Cardiac septum (tissue), 1 donor: ENCODE results near the gene AGAP3. TPM values are rescaled to one million over a fixed set of nuclear protein-coding genes. Genes with fewer than 3 reads are reported as not detected.
A peak's percentile ranks its signal among the peaks of the same experiment; 100 is the strongest.

ENCODE experiments used
- DNase-seq: peaks from one replicate; pipeline ENCODE4 v3.0.0-alpha.2; 2020; ENCODE audit warnings: low spot score
- intact Hi-C: fragments of 100-400 bp; cut with DNase I; formaldehyde crosslinking; loops from one replicate; pipeline ENCODE4 v1.14.0; 2022
- total RNA-seq: library from RNA; stranded (reverse); fragmentation: NEBNext Ultra II Directional; extraction: Animal tissue kit (Norgen Biotek cat#: 25700); gene quantifications from one replicate; pipeline ENCODE4 v1.2.1, GENCODE V29; 2021
- donor health status: DM: no; HTN: no; CAD: no.

AGAP3 gene
- total RNA-seq, 1 donor from 2014 or later = 67.5 TPM

GRCh38 chr7:151056666-151057505, 29.4 kb upstream of the AGAP3 start:
- intact Hi-C loops = no loop called here
- DNase-seq = no peak

- no peak for DNase-seq
- intact Hi-C loops = no loop called here
These were observed 28.7 kb upstream of the AGAP3 start, which contains the start of gene CDK5 for GRCh38 chr7:151057506-151057988. CDK5 (minus strand) TSS chr7:151057897; CDS start chr7:151057848, 49 bp downstream.

- intact Hi-C loops = loop anchor here (2.0 kb wide), 1 partner anchor 29 kb away; the partner anchor contains the start of gene ABCB8
- DNase-seq = peak; percentile 99
These were observed 28.1 kb upstream of the AGAP3 start for GRCh38 chr7:151057989-151058780.

GRCh38 chr7:151058781-151059366, 27.4 kb upstream of the AGAP3 start:
- intact Hi-C loops = loop anchor here (1.0 to 2.0 kb wide), 2 partner anchors 21 to 30 kb away; partner anchors contain the start of genes ABCB8 and FASTK
- DNase-seq = no peak

- DNase-seq = peak; percentile 89
- intact Hi-C loops = loop anchor here (1.0 to 2.0 kb wide), 2 partner anchors 21 to 31 kb away; partner anchors contain the start of genes ABCB8 and FASTK
These were observed 26.7 kb upstream of the AGAP3 start, which contains the start of gene SLC4A2 for GRCh38 chr7:151059367-151060112. SLC4A2 (plus strand) TSS chr7:151059589; CDS start chr7:151061988, 2,399 bp downstream.

GRCh38 chr7:151060113-151060415, 26.2 kb upstream of the AGAP3 start:
- no peak for DNase-seq
- intact Hi-C loops = no loop called here

- DNase-seq = no peak
- intact Hi-C loops = no loop called here
These were observed 25.7 kb upstream of the AGAP3 start for GRCh38 chr7:151060416-151061212.

- intact Hi-C loops = no loop called here
- DNase-seq = no peak
These were observed 24.8 kb upstream of the AGAP3 start for GRCh38 chr7:151061213-151062110.

- intact Hi-C loops = no loop called here
- DNase-seq = no peak
These were observed 24.2 kb upstream of the AGAP3 start for GRCh38 chr7:151062111-151062398.

- intact Hi-C loops = no loop called here
- DNase-seq = no peak
These were observed 23.7 kb upstream of the AGAP3 start for GRCh38 chr7:151062399-151063211.

GRCh38 chr7:151063212-151063561, 23.1 kb upstream of the AGAP3 start:
- no peak for DNase-seq
- intact Hi-C loops = no loop called here

- intact Hi-C loops = no loop called here
- DNase-seq = no peak
These were observed 21.8 kb upstream of the AGAP3 start for GRCh38 chr7:151064454-151064853.

GRCh38 chr7:151064993-151065392, 21.3 kb upstream of the AGAP3 start:
- intact Hi-C loops = no loop called here
- DNase-seq = no peak

- no peak for DNase-seq
- intact Hi-C loops = no loop called here
These were observed 20.8 kb upstream of the AGAP3 start for GRCh38 chr7:151065516-151065915.

- intact Hi-C loops = no loop called here
- no peak for DNase-seq
These were observed 19.9 kb upstream of the AGAP3 start for GRCh38 chr7:151066273-151066974.

GRCh38 chr7:151068069-151068773, 18.1 kb upstream of the AGAP3 start:
- intact Hi-C loops = no loop called here
- no peak for DNase-seq
